ENCODE results near the gene PKD2L2. TPM values are rescaled to one million over a fixed set of nuclear protein-coding genes. Genes with fewer than 3 reads are reported as not detected.

Gene PKD2L2
- total and polyA plus RNA-seq, 9 of the 15 experiments (the other 6 are each of a cell fraction or from before 2014, with no cell fraction given) = 0.08 to 0.25 (median 0.11) TPM; not detected in 5

DNA sequence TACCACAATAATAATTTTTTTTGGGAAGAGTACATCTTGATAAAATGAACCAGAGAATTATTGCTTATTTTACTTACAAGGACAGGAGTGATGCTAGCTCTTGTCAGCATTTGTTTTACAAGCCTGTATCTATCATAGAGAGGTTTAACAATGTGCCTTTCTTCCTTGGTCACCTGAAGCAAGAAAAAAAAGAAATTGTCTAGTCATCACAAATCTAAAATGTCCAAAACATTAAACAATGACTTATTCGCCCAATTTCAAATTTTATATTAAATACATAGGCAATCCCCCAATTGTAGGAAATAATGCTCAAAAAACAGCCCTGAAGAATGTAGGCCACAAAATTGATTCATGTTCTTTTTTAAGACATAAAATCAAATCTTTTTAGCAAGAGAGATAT, 56.6 kb downstream of the PKD2L2 start (continued):
- TF ChIP-seq PHB2 (IDR thresholded peaks at IDR 0.05; ENCODE audit: low read depth) (no peak), MAFF (IDR thresholded peaks at IDR 0.05; ENCODE audit: low read length) (peak; percentile 38; the same call in 1 of the 2 replicates), C11orf30 (IDR thresholded peaks at IDR 0.05; ENCODE audit: low read depth) (peak; percentile 56; the same call in 1 of the 2 replicates)
- TF ChIP-seq, protein P1, sequence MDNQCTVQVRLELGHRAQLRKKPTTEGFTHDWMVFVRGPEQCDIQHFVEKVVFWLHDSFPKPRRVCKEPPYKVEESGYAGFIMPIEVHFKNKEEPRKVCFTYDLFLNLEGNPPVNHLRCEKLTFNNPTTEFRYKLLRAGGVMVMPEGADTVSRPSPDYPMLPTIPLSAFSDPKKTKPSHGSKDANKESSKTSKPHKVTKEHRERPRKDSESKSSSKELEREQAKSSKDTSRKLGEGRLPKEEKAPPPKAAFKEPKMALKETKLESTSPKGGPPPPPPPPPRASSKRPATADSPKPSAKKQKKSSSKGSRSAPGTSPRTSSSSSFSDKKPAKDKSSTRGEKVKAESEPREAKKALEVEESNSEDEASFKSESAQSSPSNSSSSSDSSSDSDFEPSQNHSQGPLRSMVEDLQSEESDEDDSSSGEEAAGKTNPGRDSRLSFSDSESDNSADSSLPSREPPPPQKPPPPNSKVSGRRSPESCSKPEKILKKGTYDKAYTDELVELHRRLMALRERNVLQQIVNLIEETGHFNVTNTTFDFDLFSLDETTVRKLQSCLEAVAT (IDR thresholded peaks at IDR 0.05) = no peak

DNA sequence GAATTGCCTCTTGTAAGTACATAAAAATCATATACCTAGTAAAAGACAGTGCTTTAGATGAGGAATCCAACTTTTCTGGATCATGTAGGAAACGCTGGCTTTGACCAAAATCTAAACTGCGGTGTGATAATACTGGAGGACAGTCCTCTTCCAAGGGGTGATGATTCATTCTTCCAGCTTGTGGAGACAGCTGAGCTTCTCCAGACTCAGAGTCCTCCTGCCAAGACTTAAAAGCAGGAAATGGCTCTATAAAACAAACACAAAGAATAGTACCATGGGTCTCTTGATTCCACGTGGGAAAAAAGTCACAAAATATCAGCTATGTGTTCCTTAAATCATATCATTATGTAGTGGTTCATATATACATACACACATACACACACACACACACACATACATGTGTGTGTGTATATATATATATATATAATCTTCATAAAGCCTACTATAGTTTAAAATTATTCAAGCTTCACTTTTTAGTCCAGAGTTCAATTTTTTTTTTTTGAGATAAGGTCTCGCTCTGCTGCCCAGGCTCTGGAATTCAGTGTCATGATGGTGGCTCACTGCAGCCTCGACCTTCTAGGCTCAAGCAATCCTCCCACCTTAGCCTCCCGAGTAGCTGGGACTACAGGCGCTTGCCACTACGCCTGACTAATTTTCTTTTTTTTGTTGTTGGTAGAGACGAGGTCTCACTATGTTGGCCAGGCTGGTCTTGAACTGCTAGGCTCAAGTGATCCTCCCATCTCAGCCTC, 65.0 kb downstream of the PKD2L2 start:
- Histone ChIP-seq H3K27ac (ENCODE audit: extremely low read depth, low read depth, low read length) (no peak overlapping the region), H3K4me2 (ENCODE audit: insufficient read depth, low read length) (no peak overlapping the region), H3K4me1 (replicated peaks in 1 of 2; ENCODE audit: control insufficient read depth in 2 of 2, insufficient read depth in 2 of 2, low read length in 2 of 2) (no peaks in the 10 kb centered on the region), H4K20me1 (replicated peaks; ENCODE audit: control insufficient read depth, insufficient read depth, low read length) (no peaks in the 10 kb centered on the region), H3K9ac (ENCODE audit: insufficient read depth in 1 of 2, low read depth in 2 of 2, low read length in 2 of 2) (no peak overlapping the region), H3K27me3 (ENCODE audit: control insufficient read depth in 2 of 2, insufficient read depth in 2 of 2, low read length in 2 of 2) (no peaks in the 10 kb centered on the region), H3K9me1 (ENCODE audit: control insufficient read depth, insufficient read depth, low read length) (no peaks in the 10 kb centered on the region), H3K4me3 (no peak overlapping the region), H3K79me2 (ENCODE audit: control insufficient read depth, insufficient read depth, low read length) (no peaks in the 10 kb centered on the region), H2AFZ (ENCODE audit: low read depth, low read length) (no peak overlapping the region), H3K36me3 (ENCODE audit: control insufficient read depth, insufficient read depth, low read length) (peaks cover 66% of the 10 kb centered on the region), H3K9me3 (replicated peaks; ENCODE audit: control insufficient read depth, insufficient read depth, low read depth, low read length) (no peaks in the 10 kb centered on the region)
- FAIRE-seq (no peak), ATAC-seq (no peak), DNase-seq (ENCODE audit: extremely low read depth in 1 of 4, low spot score in 3 of 4) (peak in 1 of 4 experiments; percentile 9)
- in situ Hi-C loops (cut with MboI) = no loop called here
- intact Hi-C loops (cut with micrococcal nuclease) = loop anchor here (5.0 kb wide), 1 partner anchor 78 kb away; the partner anchor contains the start of gene FAM13B
- CTCF ChIA-PET (ENCODE audit: low intra/inter-chr PET ratio) = no interaction called here
- WGBS (ENCODE audit: insufficient coverage, low coverage, missing lambda C conversion rate) = 76% methylated on average over 9 of the region's 9 CpGs
- TF ChIP-seq PYGO2 (tag; IDR thresholded peaks at IDR 0.05) = no peak
- TF ChIP-seq, protein P2, sequence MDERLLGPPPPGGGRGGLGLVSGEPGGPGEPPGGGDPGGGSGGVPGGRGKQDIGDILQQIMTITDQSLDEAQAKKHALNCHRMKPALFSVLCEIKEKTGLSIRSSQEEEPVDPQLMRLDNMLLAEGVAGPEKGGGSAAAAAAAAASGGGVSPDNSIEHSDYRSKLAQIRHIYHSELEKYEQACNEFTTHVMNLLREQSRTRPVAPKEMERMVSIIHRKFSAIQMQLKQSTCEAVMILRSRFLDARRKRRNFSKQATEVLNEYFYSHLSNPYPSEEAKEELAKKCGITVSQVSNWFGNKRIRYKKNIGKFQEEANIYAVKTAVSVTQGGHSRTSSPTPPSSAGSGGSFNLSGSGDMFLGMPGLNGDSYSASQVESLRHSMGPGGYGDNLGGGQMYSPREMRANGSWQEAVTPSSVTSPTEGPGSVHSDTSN (CRISPR knock-in tag; IDR thresholded peaks at IDR 0.05; ENCODE audit: low read depth) = no peak
- TF ChIP-seq, protein P2 (tag; conservative IDR thresholded peaks at IDR 0.05; ENCODE audit: low read depth) = 0 out of 2 replicates have a peak, but pooled peaks have one; percentile 26
- BruUV-seq (replicated peaks) = no TSS peak
- POLR2A ChIA-PET = interaction anchor here (0.6 to 1.9 kb wide), 5 partner anchors 9 to 41 kb away, joined by 3 to 7 read pairs (median 4); no protein-coding TSS in a partner anchor
